GM19372 (cell line): ENCODE results near the gene TFDP1.

Experiments used
- ATAC-seq: cut with Tn5 transposase; IDR thresholded peaks from one replicate; pipeline ENCODE4 v1.9.1; 2021; ENCODE audit warnings: mild to moderate bottlenecking, low read depth, moderate library complexity; ENCODE audit not compliant: unreplicated experiment

Gene TFDP1

DNA sequence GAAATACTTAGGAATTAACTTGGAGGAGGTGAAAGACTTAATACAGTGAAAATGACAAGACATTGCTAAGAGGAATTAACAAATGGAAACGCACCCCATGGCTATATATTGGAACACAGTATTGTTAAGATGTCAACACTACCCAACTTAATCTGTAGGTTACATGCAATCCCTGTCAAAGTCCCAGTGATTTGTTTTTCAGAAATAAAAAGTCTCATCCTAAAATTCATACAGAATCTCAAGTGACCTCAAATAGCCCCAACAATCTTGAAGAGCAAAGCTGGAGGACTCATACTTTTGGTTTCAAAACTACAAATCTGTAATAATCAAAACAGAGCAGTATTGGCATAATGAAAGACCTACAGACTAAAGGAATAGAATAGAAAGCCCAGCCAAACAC, 60.2 kb downstream of the TFDP1 start:
- no peak for ATAC-seq

- ATAC-seq: no peak
These were observed 60.8 kb downstream of the TFDP1 start for GRCh38 chr13:113645329-113645728.

DNA sequence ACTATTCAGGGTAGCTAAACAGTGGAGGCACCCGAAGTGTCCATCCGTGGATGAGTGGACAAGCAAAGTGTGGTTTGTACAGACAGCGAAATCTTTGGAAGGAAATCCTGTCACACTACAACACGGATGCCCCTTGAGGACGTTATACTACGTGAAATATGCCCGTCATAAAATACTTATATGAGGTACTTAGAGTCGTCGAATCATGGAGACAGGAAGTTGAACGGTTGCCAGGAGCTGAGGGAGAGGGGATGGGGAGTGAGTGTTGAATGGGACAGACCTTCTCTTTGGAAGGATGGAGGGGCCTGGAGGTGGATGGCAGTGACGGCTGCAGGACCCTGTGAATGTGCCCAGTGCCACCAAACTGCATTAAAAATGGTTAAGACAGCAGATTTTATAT, 61.8 kb downstream of the TFDP1 start:
- ATAC-seq: no peak

GRCh38 chr13:113646921-113647340, 62.4 kb downstream of the TFDP1 start:
- no peak for ATAC-seq

- no peak for ATAC-seq
These were observed 63.0 kb downstream of the TFDP1 start for GRCh38 chr13:113647351-113648215.

DNA sequence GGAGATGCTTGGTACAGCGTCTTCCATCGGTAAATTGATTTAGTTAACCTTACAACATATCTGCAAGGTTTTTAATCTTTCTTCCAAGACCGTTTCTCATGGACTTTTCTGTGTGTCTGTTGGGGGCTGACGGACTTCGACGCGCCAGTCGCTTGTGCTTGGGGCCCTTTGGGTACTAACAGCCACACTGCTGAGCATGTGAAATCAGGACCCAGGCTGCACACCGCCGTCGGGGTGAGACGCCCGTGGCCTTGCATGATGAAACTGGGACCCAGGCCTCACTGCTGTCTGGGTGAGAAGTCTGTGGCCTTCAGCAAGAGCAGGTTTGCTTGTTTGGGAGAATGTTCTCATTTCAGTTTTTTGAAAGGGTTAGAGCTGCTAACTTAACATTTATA, 63.7 kb downstream of the TFDP1 start:
- ATAC-seq: no peak

DNA sequence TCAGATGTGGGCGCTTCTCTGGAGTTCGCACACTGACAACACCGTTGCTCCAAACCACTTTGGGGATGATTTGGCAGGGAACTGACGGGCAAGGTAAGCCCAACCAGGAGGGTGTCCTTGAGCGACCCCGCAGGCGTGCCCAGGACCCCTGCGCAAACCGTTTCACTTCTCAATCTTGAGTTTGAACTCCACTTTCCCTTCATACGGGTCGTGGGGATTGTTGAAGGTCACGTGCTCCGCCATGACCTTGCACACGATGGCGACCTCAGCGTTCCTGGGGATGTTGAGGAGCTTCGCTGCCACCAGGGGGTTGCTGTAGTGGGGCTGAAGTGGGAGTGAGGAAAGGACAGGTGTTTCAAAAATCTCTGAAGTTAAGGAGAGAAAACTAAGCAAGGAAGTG, 64.7 kb downstream of the TFDP1 start:
- no peak for ATAC-seq

GRCh38 chr13:113650275-113650674, 65.7 kb downstream of the TFDP1 start:
- ATAC-seq: no peak

GRCh38 chr13:113650731-113651148, 66.2 kb downstream of the TFDP1 start:
- ATAC-seq: no peak

GRCh38 chr13:113651511-113652403, 67.2 kb downstream of the TFDP1 start:
- ATAC-seq: no peak

DNA sequence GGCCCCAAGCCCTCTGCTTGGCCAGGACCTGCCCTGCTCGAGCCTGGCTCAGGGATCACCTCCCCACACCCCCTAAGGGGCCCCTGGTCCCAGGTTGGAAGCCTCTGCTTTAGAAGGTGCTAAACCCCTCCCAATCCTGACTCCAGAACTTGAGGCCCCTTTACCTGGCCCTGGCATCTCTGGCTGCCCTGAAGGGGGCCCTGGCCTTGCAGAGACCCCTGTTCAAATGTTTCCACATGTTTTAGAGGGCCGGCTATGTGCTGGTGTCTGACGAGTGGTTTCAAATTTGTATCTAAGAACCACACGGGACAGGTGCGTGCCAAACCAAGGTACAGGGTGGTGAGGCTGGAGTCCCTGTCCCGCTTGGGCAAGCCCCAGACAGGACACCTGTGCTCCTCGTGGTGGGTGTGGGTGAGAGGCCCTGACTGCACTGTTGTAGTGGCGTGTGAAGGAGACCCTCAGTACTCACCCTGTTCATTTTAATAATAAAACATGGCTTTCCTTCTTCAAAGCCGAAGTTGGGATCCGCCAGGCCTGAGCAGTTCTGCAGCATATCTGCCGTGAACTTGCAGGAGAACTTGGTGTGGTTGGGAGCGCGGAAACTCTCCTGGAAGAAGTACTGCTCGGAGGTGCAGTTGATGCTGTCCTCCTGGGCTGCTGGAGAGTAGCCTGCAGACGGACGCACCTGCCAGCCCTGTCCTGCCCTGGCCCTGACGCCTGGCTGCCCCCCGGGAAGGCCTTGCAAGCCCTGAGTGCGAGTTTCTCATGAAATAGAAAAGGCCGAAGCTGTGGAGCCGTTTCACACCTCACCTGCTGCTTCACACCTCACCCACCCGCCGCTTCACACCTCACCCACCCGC, 68.1 kb downstream of the TFDP1 start:
- ATAC-seq: no peak

GRCh38 chr13:113653264-113654174, 69.0 kb downstream of the TFDP1 start:
- ATAC-seq: no peak

GRCh38 chr13:113654175-113654560, 69.6 kb downstream of the TFDP1 start:
- ATAC-seq: no peak

- ATAC-seq: no peak
These were observed 70.2 kb downstream of the TFDP1 start for GRCh38 chr13:113654591-113655345.

DNA sequence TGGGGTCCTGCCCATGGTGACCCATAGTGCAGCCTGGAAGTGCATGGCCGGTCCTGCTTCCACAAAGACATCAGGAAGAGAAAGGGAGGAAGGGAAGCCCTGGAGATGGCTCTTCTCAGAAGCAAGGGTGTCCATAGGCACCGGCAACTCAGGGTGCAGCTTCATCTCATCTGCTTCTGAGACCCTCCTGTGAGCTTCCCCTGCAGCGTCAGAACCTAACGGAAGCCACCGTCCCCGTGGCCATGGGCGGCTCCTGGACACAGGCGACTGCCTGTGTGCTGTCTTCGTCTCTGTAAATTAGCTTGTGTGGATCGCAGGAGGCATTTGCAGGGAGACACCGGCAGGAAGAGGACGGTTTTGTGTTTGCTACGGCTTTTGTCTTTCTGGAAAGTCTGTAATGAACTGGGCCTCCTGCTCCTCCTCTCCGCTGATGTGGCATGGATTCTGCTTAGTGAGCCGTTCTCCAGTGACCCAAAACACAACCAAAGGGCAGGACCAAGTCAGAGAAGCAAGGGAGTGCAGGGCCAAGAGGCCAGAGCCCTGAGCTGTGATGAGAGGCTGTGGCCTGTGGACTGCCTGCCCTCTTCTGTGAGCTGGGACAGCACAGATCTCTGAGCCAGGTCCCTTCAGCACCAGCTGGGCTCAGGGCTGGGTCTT, 70.9 kb downstream of the TFDP1 start:
- ATAC-seq: no peak

GRCh38 chr13:113656003-113656588, 71.5 kb downstream of the TFDP1 start:
- ATAC-seq: no peak

GRCh38 chr13:113656831-113657671, 72.5 kb downstream of the TFDP1 start:
- ATAC-seq: no peak
